ENCODE measurements around the gene RARA.

RARA gene

GRCh38 chr17:40351359-40352236 is 42.6 kb downstream of the RARA start:
- no peak overlapping the region for H3K4me3 ChIP-seq (ENCODE audit: low read length)
- no peak for DNase-seq (ENCODE audit: low read depth, low spot score)

- no peak for DNase-seq (ENCODE audit: low read depth, low spot score)
- H3K4me3 ChIP-seq (ENCODE audit: low read length): no peak overlapping the region
Measured at GRCh38 chr17:40352237-40352778, 43.3 kb downstream of the RARA start.

- H3K4me3 ChIP-seq (ENCODE audit: low read length): no peak overlapping the region
- DNase-seq (ENCODE audit: low read depth, low spot score): no peak
Measured at GRCh38 chr17:40352779-40353394, 43.9 kb downstream of the RARA start.

DNA sequence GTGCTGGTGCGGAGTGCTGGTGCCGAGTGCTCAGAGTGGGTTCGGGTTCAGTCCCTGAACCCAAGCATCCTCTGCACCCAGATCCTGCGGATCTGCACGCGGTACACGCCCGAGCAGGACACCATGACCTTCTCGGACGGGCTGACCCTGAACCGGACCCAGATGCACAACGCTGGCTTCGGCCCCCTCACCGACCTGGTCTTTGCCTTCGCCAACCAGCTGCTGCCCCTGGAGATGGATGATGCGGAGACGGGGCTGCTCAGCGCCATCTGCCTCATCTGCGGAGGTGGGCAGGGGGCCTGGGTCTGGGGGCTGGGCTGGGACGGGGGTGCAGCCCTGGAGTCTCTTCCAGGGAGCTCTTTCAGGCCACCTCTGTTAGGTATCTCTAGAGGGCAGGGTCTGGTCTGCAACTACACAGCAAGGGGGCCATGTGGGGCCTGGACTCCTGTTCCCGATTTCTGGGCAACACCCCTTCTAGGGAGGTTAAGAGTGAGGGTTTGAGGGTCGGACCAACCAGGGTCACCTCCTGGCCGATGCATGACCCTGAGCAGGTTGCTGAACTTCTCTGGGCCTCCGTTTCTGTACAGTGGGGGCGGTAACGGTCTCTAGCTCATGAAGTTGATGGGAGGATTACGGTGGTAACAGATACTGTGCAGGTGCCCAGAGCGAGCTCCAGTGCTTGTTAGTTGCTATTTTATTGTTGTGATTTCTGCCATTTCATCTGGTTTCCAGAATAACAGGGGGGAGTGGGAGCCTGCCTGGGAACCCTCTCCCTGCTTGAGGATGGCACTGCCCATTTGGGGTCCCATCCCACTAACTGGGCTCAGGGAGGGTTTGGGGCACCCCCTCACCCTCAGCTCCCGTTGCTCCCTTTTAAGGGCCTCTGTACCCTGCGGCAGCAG is 45.5 kb downstream of the RARA start:
- DNase-seq (ENCODE audit: low read depth, low spot score): no peak
- no peak overlapping the region for H3K4me3 ChIP-seq (ENCODE audit: low read length)

DNA sequence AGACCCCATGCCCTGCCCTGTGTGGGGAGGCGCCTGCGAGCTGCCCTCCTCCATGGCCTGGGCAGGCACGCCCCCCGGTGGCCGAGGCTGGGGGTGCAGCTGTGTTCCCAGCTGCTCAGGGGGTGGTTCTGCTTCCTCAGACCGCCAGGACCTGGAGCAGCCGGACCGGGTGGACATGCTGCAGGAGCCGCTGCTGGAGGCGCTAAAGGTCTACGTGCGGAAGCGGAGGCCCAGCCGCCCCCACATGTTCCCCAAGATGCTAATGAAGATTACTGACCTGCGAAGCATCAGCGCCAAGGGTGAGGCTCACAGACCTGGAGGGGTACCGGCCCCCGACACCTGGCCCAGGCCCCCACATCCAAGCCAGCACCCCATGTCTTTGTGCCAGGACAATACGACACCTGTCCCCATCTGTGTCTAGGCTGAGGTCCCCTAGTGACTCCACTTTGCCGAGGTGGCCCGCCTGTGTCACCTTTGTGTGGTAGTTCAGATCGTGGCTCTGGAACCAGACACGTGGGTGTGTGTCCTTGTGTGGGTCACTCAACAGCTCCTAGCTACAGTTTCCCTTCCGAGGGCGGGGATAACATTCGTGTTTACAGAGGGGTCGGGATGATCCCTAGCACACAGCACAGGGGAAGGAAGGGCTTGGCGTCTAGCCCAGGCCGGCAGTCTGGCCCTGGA is 46.3 kb downstream of the RARA start:
- DNase-seq (ENCODE audit: low read depth, low spot score): no peak
- H3K4me3 ChIP-seq (ENCODE audit: low read length): no peak overlapping the region

- no peak for DNase-seq (ENCODE audit: low read depth, low spot score)
Measured at GRCh38 chr17:40355804-40356758, 47.1 kb downstream of the RARA start.

DNA sequence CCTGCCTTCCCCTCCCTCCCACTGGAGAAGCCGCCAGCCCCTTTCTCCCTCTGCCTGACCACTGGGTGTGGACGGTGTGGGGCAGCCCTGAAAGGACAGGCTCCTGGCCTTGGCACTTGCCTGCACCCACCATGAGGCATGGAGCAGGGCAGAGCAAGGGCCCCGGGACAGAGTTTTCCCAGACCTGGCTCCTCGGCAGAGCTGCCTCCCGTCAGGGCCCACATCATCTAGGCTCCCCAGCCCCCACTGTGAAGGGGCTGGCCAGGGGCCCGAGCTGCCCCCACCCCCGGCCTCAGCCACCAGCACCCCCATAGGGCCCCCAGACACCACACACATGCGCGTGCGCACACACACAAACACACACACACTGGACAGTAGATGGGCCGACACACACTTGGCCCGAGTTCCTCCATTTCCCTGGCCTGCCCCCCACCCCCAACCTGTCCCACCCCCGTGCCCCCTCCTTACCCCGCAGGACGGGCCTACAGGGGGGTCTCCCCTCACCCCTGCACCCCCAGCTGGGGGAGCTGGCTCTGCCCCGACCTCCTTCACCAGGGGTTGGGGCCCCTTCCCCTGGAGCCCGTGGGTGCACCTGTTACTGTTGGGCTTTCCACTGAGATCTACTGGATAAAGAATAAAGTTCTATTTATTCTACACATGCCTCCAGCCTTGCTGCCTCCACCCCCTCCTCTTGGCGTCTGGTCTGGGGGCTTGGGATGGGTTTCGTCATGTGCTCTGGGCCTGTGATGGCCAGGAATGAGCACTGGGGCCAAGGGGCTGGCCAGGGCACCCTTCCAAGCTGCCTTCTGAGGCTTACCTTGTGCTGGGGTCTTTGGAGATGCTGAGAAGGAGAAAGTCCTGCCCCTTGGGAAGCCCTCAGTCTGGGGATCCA is 48.3 kb downstream of the RARA start:
- no peak overlapping the region for H3K4me3 ChIP-seq (ENCODE audit: low read length)
- no peak for DNase-seq (ENCODE audit: low read depth, low spot score)

More at GRCh38 chr17:40355804-40356758, 47.1 kb downstream of the RARA start:
- H3K4me3 ChIP-seq (ENCODE audit: low read length): no peak overlapping the region

- no peak overlapping the region for H3K4me3 ChIP-seq (ENCODE audit: low read length)
- peak; percentile 71 for DNase-seq (ENCODE audit: low read depth, low spot score)
Measured at GRCh38 chr17:40358323-40359038, 49.5 kb downstream of the RARA start.

DNA sequence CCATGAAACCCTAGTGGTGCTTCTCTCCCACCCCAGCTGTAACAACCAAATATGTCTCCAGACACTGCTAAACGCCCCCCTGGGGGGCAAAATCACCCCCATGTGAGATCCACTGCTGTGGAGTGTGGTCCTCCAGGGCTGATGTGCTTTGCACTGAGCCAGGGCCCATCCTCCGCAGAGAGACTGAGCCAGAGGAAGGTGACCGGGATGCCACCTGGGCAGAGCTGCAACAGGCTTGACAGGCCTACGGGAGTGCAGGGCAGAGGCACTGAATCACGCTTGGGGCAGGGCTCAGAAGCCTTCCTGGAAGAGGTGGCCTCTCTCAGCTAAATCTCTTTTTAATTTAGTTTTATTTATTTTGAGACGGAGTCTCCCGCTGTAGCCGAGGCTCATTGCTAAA is 51.1 kb downstream of the RARA start:
- H3K4me3 ChIP-seq (ENCODE audit: low read length): no peak overlapping the region
- DNase-seq (ENCODE audit: low read depth, low spot score): no peak

DNA sequence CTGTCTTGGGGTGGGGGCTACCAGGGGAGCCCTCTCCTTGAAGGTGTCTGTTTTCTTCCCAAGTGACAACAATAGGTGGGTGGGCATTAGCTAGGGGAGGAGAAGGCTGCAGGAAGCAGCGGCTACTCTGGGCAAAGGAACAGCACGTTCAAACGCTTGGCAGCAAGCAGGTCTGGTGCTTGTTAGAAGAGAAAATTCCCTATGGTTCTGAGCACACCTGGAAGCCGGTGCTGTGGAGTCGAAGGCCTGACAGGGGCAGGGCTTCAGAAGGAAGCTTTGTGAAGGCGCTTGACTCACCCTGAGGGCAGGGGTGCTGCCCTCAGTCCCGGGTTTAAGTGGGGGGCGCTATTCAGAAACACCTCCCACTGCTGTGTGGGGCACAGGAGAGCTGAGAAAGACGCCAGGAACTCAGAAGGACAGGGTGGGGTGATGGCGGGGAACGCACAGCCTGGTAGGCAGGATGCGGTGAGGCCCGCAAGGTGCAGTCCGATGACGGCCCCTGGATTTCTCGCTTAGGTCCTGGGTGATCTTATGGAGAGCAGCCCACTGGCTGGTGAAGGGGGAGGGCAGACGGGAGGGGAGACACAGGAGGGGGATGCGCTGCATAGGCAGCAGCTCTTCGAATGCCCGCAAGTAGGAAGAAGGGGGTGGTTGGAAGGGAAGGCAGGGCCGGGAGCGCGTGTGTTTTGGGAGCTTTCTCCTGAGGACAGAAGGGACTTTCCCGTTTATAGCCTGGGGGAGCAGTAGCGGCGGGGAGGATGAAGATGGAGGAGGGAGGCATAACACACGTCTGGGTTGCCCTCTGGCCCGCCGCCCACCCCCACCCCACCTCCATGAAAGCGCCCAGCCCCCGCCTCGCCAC is 52.3 kb downstream of the RARA start:
- DNase-seq (ENCODE audit: low read depth, low spot score): no peak
- no peak overlapping the region for H3K4me3 ChIP-seq (ENCODE audit: low read length)

GRCh38 chr17:40361925-40362695 is 53.1 kb downstream of the RARA start:
- no peak for DNase-seq (ENCODE audit: low read depth, low spot score)
- H3K4me3 ChIP-seq (ENCODE audit: low read length): peak overlapping the region; percentile 42

DNA sequence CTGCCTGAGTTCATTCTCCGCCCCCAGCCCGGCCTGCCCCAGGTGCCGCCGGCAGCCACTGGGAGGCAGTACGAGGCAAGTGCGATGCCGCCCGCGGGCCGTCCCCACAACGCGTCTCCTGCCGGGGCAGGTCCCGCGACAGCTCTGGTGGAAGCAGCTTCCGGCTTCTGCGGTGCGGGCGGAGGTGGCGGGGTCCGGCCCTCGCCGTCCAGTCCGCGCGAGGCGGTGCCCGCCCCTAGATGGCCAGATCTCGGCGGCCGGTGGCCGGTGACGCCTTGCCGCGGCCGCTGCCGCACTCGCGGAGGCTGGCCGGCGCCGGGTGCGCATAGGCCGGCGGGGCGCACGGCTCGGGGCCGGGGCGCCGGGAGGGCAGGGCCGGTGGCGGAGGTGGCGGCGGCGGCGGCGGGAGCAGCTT is 53.7 kb downstream of the RARA start:
- H3K4me3 ChIP-seq (ENCODE audit: low read length): peak overlapping the region; percentile 42
- peak; percentile 66 for DNase-seq (ENCODE audit: low read depth, low spot score)

- no peak for DNase-seq (ENCODE audit: low read depth, low spot score)
Measured at GRCh38 chr17:40363111-40363827, 54.3 kb downstream of the RARA start.

More at GRCh38 chr17:40363111-40363827, 54.3 kb downstream of the RARA start:
- peak overlapping the region; percentile 42 for H3K4me3 ChIP-seq (ENCODE audit: low read length)

Measured in Jurkat, Clone E6-1 (cell line).